Liver (tissue), 9 donors: ENCODE results near the gene SORCS2. TPM values are rescaled to one million over a fixed set of nuclear protein-coding genes. Genes with fewer than 3 reads are reported as not detected.

Experiments used
- DNase-seq: peaks from one replicate; pipeline ENCODE4 v3.0.0-alpha.2; 2017; ENCODE audit warnings: low spot score
- H3K27ac ChIP-seq, 2 donors: one replicate each; pipeline ENCODE4 v1.7.0; 2013; ENCODE audit warnings: inconsistent platforms in 2 of 2, low read length in 2 of 2, control low read depth in 1 of 2, low read depth in 1 of 2, mild to moderate bottlenecking in 1 of 2
- H3K27me3 ChIP-seq, 4 donors: one replicate each; pipeline versions ENCODE4 v1.6.1 to v1.7.0; 2013; ENCODE audit warnings: low read length in 3 of 4, inconsistent platforms in 1 of 4, mild to moderate bottlenecking in 1 of 4, moderate library complexity in 1 of 4; ENCODE audit not compliant: control insufficient read depth in 4 of 4, insufficient read depth in 4 of 4
- H3K36me3 ChIP-seq, 4 donors: one replicate each; pipeline versions ENCODE4 v1.6.1 to v1.7.0; 2013; ENCODE audit warnings: low read length in 3 of 4, mild to moderate bottlenecking in 3 of 4, low read depth in 1 of 4, moderate library complexity in 1 of 4; ENCODE audit not compliant: control insufficient read depth in 4 of 4, insufficient read depth in 3 of 4
- H3K4me1 ChIP-seq, 4 donors: one replicate each; pipeline versions ENCODE4 v1.6.1 to v1.7.0; 2013; ENCODE audit warnings: low read length in 3 of 4, mild to moderate bottlenecking in 3 of 4, moderate library complexity in 1 of 4; ENCODE audit not compliant: control insufficient read depth in 4 of 4, insufficient read depth in 4 of 4
- H3K4me3 ChIP-seq, 3 donors: one replicate each; pipeline versions ENCODE4 v1.6.1 to v1.7.0; 2013; ENCODE audit warnings: low read length in 3 of 3, control low read depth in 1 of 3, low read depth in 1 of 3, mild to moderate bottlenecking in 1 of 3
- H3K9ac ChIP-seq, 2 donors: one replicate each; pipeline ENCODE4 v1.7.0; 2013; ENCODE audit warnings: low read length in 2 of 2, mild to moderate bottlenecking in 2 of 2, moderate library complexity in 2 of 2, control low read depth in 1 of 2, low read depth in 1 of 2
- H3K9me3 ChIP-seq, 4 donors: one replicate each; pipeline versions ENCODE4 v1.6.1 to v1.7.0; 2013; ENCODE audit warnings: low read length in 3 of 4; ENCODE audit not compliant: control insufficient read depth in 4 of 4
- ATF3 ChIP-seq: IDR thresholded peaks from 2 replicates; pipeline ENCODE4 v1.6.1; 2016; ENCODE audit warnings: antibody characterized with exemption
- CTCF ChIP-seq: fragments of 150-350 bp; IDR thresholded peaks from 2 replicates; pipeline ENCODE4 v1.5.1; 2017; ENCODE audit warnings: improper control_type of control experiment, low read depth, low read length; ENCODE audit not compliant: missing input control
- FOXA2 ChIP-seq: IDR thresholded peaks from 2 replicates; pipeline ENCODE4 v1.6.1; 2016; ENCODE audit warnings: antibody characterized with exemption
- GABPA ChIP-seq, 2 donors: IDR thresholded peaks in 1 of 2; conservative IDR thresholded peaks in 1 of 2; 2 replicates each; pipeline ENCODE4 v1.6.1; 2016; ENCODE audit warnings: antibody characterized with exemption in 2 of 2, mild to moderate bottlenecking in 1 of 2, moderate library complexity in 1 of 2
- HNF4G ChIP-seq: IDR thresholded peaks from 2 replicates; pipeline ENCODE4 v1.6.1; 2016; ENCODE audit warnings: antibody characterized with exemption
- JUND ChIP-seq, 2 donors: IDR thresholded peaks; 2 replicates each; pipeline ENCODE4 v1.6.1; 2016; ENCODE audit warnings: antibody characterized with exemption in 2 of 2
- REST ChIP-seq: IDR thresholded peaks from 2 replicates; pipeline ENCODE4 v1.6.1; 2016; ENCODE audit warnings: antibody characterized with exemption, mild to moderate bottlenecking
- SP1 ChIP-seq: IDR thresholded peaks from 2 replicates; pipeline ENCODE4 v1.6.1; 2018; ENCODE audit warnings: antibody characterized with exemption, mild to moderate bottlenecking
- TAF1 ChIP-seq: conservative IDR thresholded peaks from 2 replicates; pipeline ENCODE4 v1.6.1; 2016; ENCODE audit warnings: antibody characterized with exemption, mild to moderate bottlenecking
- YY1 ChIP-seq: IDR thresholded peaks from 2 replicates; pipeline ENCODE4 v1.6.1; 2016; ENCODE audit warnings: antibody characterized with exemption, mild to moderate bottlenecking
- ZBTB33 ChIP-seq: IDR thresholded peaks from 2 replicates; pipeline ENCODE4 v1.6.1; 2016; ENCODE audit warnings: antibody characterized with exemption
- WGBS: extraction: QIAGEN DNeasy Blood & Tissue Kit; methylation state at CpG from one replicate; pipeline ENCODE4 v1.1.7; 2013; 5-methylcytosine and 5-hydroxymethylcytosine counted together
- polyA plus RNA-seq, 2 donors: library from polyadenylated mRNA; stranded (reverse) in 1 of 2; unstranded in 1 of 2; fragments of 200-250 nt in 1 of 2; fragments of >200 nt in 1 of 2; fragmentation: Nextera tagmentation in 1 of 2; extraction: Ambion mirVana in 1 of 2; gene quantifications; one replicate each; pipeline versions ENCODE4 v1.2.1 to v1.2.3, GENCODE V29; 2013 to 2015
- total RNA-seq, 2 donors: library from RNA; depleted of rRNA; stranded (reverse); fragments of >200 nt; gene quantifications; one replicate each; pipeline ENCODE4 v1.2.3, GENCODE V29; 2014
- donor health status: healthy.
- donor health status: healthy.
- donor health status: healthy.
- donor health status: healthy.
- donor health status: healthy.

The SORCS2 gene
- total and polyA plus RNA-seq, 4 donors: 0.10 to 1.4 (median 0.92) TPM

GRCh38 chr4:7390906-7391636 is 198.7 kb downstream of the SORCS2 start:
- TF ChIP-seq HNF4G (no peak), FOXA2 (no peak), ZBTB33 (no peak), GABPA (IDR thresholded peaks at IDR 0.05 in 1 of 2, conservative IDR thresholded peaks at IDR 0.05 in 1 of 2) (no peak), CTCF (no peak), JUND (IDR thresholded peaks at IDR 0.05) (no peak), SP1 (no peak), ATF3 (no peak), YY1 (no peak), REST (no peak)
- Histone ChIP-seq H3K27ac (no peak overlapping the region), H3K36me3 (no peaks in the 10 kb centered on the region), H3K4me3 (no peak overlapping the region), H3K27me3 (no peaks in the 10 kb centered on the region), H3K9me3 (no peaks in the 10 kb centered on the region), H3K4me1 (peaks cover 0 to 6% (median 0%) of the 10 kb centered on the region in 4 donors), H3K9ac (no peak overlapping the region)
- whole genome bisulfite sequencing: 84% methylated on average over 18 of the region's 18 CpGs
- peak; percentile 22 for DNase-seq

- Histone ChIP-seq H3K4me1 (peaks cover 0 to 6% (median 0%) of the 10 kb centered on the region in 4 donors), H3K27me3 (no peaks in the 10 kb centered on the region), H3K36me3 (no peaks in the 10 kb centered on the region), H3K9ac (no peak overlapping the region), H3K9me3 (no peaks in the 10 kb centered on the region), H3K4me3 (no peak overlapping the region), H3K27ac (no peak overlapping the region)
- peak; percentile 13 for DNase-seq
- 86% methylated on average over 18 of the region's 18 CpGs for WGBS
- TF ChIP-seq GABPA (IDR thresholded peaks at IDR 0.05 in 1 of 2, conservative IDR thresholded peaks at IDR 0.05 in 1 of 2) (no peak), YY1 (no peak), TAF1 (no peak)
Observed at GRCh38 chr4:7391637-7392437, 199.5 kb downstream of the SORCS2 start.
